ENCODE measurements around the gene CAPRIN2.

The CAPRIN2 gene

GRCh38 chr12:30754750-30755394, at the start of gene CAPRIN2:
Gene CAPRIN2, minus strand, starts transcription at chr12:30754951. Its CDS starts 1,431 bp downstream, at chr12:30753520.
- TF ChIP-seq JUND (IDR thresholded peaks at IDR 0.05; ENCODE audit: low read depth) = no peak
- peak; percentile 92 to 98 for DNase-seq (ENCODE audit: low read depth in 1 of 2, low spot score in 1 of 2)
- in situ Hi-C loops (cut with HindIII; ENCODE audit: low pct_unique_long_range_greater_than_20kb, low sequenced_read_pairs) = no loop called here

GRCh38 chr12:30797689-30798088, 42.9 kb upstream of the CAPRIN2 start:
- DNase-seq (ENCODE audit: low read depth in 1 of 2, low spot score in 1 of 2) = no peak
- no peak for TF ChIP-seq JUND (IDR thresholded peaks at IDR 0.05; ENCODE audit: low read depth)
- in situ Hi-C loops (cut with HindIII; ENCODE audit: low pct_unique_long_range_greater_than_20kb, low sequenced_read_pairs) = no loop called here

- no peak for DNase-seq (ENCODE audit: low read depth in 1 of 2, low spot score in 1 of 2)
- no peak for TF ChIP-seq JUND (IDR thresholded peaks at IDR 0.05; ENCODE audit: low read depth)
Measured at GRCh38 chr12:30796891-30797371, 42.2 kb upstream of the CAPRIN2 start.

DNA sequence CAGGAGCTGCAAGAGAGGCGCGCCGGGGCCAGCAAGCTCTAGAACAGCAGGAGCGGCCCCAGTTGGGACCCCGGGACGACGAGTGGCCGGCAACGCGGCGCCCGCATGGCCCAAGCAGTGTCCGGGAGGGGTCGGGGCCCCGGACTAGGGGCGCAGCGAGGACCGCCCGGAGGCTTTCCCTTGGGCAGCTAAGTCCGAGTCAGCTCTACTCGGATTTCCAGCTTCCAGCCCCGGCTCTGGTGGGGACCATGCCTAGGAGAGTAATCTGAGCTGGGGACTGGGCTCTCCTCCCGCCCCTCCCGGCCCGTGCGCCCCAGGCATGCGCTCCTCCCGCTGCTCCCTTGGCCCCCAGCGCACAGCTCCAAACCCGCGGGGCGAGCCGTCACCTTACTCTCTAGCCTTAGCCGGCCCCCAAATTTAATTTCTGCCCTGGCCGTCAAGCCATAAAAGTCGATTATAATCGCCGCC, 41.6 kb upstream of the CAPRIN2 start:
- no peak for TF ChIP-seq JUND (IDR thresholded peaks at IDR 0.05; ENCODE audit: low read depth)
- in situ Hi-C loops (cut with HindIII; ENCODE audit: low pct_unique_long_range_greater_than_20kb, low sequenced_read_pairs) = no loop called here
- DNase-seq (ENCODE audit: low read depth in 1 of 2, low spot score in 1 of 2) = no peak

More at GRCh38 chr12:30796891-30797371, 42.2 kb upstream of the CAPRIN2 start:
- in situ Hi-C loops (cut with HindIII; ENCODE audit: low pct_unique_long_range_greater_than_20kb, low sequenced_read_pairs) = no loop called here

GRCh38 chr12:30795410-30796312, 40.9 kb upstream of the CAPRIN2 start:
- DNase-seq (ENCODE audit: low read depth in 1 of 2, low spot score in 1 of 2) = no peak
- in situ Hi-C loops (cut with HindIII; ENCODE audit: low pct_unique_long_range_greater_than_20kb, low sequenced_read_pairs) = no loop called here
- no peak for TF ChIP-seq JUND (IDR thresholded peaks at IDR 0.05; ENCODE audit: low read depth)

- DNase-seq (ENCODE audit: low read depth in 1 of 2, low spot score in 1 of 2) = no peak
- in situ Hi-C loops (cut with HindIII; ENCODE audit: low pct_unique_long_range_greater_than_20kb, low sequenced_read_pairs) = no loop called here
- TF ChIP-seq JUND (IDR thresholded peaks at IDR 0.05; ENCODE audit: low read depth) = no peak
Measured at GRCh38 chr12:30794591-30795409, 40.0 kb upstream of the CAPRIN2 start.

- no peak for DNase-seq (ENCODE audit: low read depth in 1 of 2, low spot score in 1 of 2)
- TF ChIP-seq JUND (IDR thresholded peaks at IDR 0.05; ENCODE audit: low read depth) = no peak
- in situ Hi-C loops (cut with HindIII; ENCODE audit: low pct_unique_long_range_greater_than_20kb, low sequenced_read_pairs) = no loop called here
Measured at GRCh38 chr12:30794020-30794419, 39.3 kb upstream of the CAPRIN2 start.

GRCh38 chr12:30792648-30793499, 38.1 kb upstream of the CAPRIN2 start:
- no peak for TF ChIP-seq JUND (IDR thresholded peaks at IDR 0.05; ENCODE audit: low read depth)
- no peak for DNase-seq (ENCODE audit: low read depth in 1 of 2, low spot score in 1 of 2)
- in situ Hi-C loops (cut with HindIII; ENCODE audit: low pct_unique_long_range_greater_than_20kb, low sequenced_read_pairs) = no loop called here

DNA sequence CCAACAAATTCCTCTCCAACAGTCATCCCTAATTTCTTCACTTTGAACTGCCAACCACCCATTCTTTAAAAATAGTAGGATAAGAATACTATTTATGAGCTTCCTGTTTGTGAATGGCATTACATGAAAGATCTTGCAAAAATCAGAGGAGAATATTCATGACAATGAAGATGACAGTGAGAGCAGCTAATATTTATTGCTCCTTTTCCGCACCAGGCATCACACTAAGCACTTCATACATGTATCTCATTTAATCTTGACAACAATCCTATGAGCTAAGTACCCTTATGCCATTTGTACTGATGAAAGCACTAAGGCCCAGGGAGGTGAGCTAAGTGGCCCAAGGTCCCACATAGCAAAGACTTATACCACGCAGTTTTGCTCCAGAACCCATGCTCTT, 37.3 kb upstream of the CAPRIN2 start:
- DNase-seq (ENCODE audit: low read depth in 1 of 2, low spot score in 1 of 2) = no peak
- in situ Hi-C loops (cut with HindIII; ENCODE audit: low pct_unique_long_range_greater_than_20kb, low sequenced_read_pairs) = no loop called here
- no peak for TF ChIP-seq JUND (IDR thresholded peaks at IDR 0.05; ENCODE audit: low read depth)

DNA sequence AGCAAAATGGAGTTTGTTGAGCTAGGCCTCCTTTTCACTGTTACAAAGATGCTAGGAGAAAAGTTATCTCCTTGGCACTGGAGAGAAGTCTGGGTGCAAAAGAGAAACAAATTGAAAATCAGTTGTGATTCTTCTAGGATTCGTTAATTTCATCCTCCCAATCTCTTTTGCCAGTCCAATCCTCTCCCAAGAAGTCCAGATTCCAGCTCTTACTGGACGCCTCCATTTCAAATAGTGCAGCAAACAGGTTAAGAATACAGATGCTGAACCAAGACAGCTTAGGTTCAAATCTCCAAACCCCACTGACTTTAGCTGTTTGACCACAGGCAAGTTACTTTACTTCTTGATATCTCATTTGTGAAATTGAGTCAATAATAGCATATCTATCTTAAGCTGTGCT, 34.0 kb upstream of the CAPRIN2 start:
- DNase-seq (ENCODE audit: low read depth in 1 of 2, low spot score in 1 of 2) = no peak
- in situ Hi-C loops (cut with HindIII; ENCODE audit: low pct_unique_long_range_greater_than_20kb, low sequenced_read_pairs) = no loop called here
- no peak for TF ChIP-seq JUND (IDR thresholded peaks at IDR 0.05; ENCODE audit: low read depth)

DNA sequence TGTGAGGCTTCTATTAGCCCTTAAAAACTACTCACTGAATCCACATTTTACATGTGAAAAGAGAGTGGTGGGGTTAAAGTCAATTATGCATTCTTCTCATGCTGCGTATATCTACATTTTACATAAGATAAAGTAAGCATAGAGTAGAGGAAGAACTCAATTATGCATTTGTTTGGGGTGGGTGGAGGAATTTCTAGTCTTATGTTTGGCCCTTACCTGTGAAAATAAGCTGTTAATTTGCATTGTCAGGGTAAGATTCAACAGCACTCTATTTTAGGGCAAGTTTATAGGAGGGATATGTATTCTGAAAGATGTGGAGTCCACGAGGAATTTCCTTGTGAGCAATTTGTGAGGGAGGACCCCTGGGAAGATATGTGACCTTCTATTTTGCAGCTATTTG, 30.9 kb upstream of the CAPRIN2 start:
- no peak for DNase-seq (ENCODE audit: low read depth in 1 of 2, low spot score in 1 of 2)
- TF ChIP-seq JUND (IDR thresholded peaks at IDR 0.05; ENCODE audit: low read depth) = no peak
- in situ Hi-C loops (cut with HindIII; ENCODE audit: low pct_unique_long_range_greater_than_20kb, low sequenced_read_pairs) = no loop called here
